Stimulated activated CD8-positive, alpha-beta memory T cell treated with anti-CD3 and anti-CD28 coated beads, Interleukin-12 subunit alpha, Interleukin-12 subunit beta, amount 100 ng/mL, for 24 hours (primary cell): ENCODE measurements around the gene UPP2.

Experiments
- DNase-seq: peaks from one replicate; pipeline ENCODE4 v3.0.0-alpha.2; 2020; ENCODE audit errors: extremely low read depth

The UPP2 gene

DNA sequence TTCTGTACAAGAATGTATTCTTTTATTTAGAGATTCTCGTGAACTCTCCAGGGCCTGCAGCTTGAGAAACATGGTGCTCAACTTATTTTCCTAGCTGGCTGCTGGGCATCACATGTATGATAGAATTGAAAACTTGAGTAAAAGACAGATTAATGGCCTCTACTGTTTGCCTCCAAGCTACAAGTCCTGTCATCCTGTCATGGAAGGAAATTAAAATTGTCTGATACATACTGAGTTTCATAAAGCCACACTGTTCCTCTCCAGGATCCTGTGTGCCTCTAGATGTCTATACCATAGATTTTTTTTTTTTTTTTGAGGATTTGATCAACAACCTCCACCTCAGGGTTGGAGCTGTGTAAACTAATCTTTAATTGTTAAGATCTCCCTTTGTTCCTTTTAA lies 38.5 kb downstream of the UPP2 start:
- DNase-seq: no peak

- no peak for DNase-seq
Observed at GRCh38 chr2:158142165-158142564, 40.5 kb downstream of the UPP2 start.

DNA sequence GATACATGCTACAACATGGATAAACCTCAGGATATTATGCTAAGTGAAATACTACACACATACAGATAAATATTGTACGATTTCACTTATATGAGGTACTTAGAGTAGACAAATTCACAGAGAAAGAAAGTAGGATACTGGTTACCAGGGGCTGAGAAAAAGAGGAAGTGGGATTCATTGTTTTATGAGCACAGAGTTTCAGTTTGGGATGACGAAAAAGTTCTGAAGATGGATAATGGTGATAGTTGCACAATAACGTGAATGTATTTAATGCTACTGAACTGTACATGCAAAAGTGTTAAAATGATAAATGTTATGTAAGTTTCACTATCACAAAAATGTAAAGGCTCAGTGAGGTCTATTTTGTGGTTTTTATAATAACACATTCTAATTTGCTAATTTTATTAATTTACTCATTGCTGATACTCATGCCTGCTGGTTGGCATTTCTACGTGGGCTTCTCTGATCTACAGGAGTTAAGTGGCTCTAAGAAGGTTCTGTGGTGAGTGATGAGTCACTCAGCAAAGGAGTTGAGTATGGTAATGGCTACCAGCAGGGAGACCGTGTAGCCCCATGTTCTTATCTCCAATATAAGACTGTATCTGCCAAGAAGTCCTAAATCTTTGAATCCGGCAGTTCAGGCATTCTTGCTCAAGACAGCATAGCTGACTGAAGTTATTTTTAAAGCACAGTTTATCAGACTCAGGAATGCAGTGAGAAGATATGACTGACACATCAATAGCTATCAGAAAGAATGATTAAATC lies 41.1 kb downstream of the UPP2 start:
- DNase-seq: no peak

- no peak for DNase-seq
Observed at GRCh38 chr2:158143703-158144360, 42.2 kb downstream of the UPP2 start.

- no peak for DNase-seq
Observed at GRCh38 chr2:158144914-158145625, 43.4 kb downstream of the UPP2 start.

- no peak for DNase-seq
Observed at GRCh38 chr2:158153270-158154015, 51.8 kb downstream of the UPP2 start.

DNA sequence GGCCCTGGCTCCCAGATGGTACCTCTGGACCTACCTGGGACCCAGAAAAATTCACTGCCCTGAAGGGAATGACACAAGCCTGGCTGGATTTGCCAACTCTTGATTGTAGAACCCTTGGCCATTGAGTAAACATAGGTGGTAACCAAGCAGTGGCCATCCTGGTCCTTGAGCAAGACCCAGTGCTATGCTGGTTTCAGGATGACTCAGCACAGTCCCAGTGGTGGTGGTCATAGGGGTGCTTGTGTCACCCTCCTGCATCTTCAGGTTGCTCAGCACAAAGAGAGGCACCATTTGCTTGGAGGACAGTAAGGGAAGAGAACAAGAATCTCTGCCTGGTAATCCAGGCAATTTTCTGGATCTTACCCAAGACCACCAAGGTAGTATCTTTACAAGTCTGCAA lies 52.9 kb downstream of the UPP2 start:
- DNase-seq: no peak

DNA sequence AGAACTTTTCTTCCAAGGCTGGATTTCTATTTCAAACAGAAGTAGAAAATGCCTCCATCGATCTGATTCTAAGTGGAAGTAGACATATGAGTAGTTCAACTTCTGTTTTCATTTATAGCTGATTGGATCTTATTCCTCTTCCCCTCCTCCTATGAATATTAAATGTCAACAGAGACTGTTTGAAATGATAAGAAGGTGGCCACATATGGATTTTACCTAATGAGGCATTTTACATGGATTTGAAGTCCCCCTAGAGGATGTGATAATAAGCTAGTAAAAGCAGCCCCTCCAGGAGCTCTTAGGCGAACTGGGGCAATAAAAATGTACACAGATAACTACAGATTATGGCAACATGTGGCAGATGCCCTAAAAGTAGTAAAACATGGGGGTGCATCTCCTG lies 71.0 kb downstream of the UPP2 start:
- DNase-seq: no peak

GRCh38 chr2:158174495-158174894 lies 72.8 kb downstream of the UPP2 start:
- DNase-seq: no peak

- DNase-seq: no peak
Observed at GRCh38 chr2:158174956-158175355, 73.3 kb downstream of the UPP2 start.

GRCh38 chr2:158178646-158179045 lies 77.0 kb downstream of the UPP2 start:
- DNase-seq: no peak

- no peak for DNase-seq
Observed at GRCh38 chr2:158179660-158180059, 78.0 kb downstream of the UPP2 start.

- DNase-seq: no peak
Observed at GRCh38 chr2:158181171-158181570, 79.5 kb downstream of the UPP2 start.

- no peak for DNase-seq
Observed at GRCh38 chr2:158182676-158183295, 81.1 kb downstream of the UPP2 start.

DNA sequence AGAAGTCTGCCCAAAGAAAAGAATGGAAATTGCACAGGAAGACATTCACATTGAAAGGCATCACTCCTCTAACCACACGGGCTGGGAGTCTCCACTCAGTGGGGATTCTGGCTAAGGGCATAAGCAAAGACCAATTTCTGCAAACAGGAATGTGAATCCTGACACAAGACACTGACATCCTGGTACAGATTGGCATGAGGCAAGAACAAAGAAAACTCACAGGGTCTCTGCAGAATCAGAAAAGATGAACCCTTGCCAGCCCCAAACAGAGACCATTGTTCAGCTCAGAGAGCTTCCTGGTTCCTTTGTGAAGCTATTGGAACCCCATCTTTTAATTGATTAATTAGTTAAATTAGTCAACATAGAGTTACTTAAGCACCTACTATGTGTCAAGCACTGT lies 82.3 kb downstream of the UPP2 start:
- no peak for DNase-seq

DNA sequence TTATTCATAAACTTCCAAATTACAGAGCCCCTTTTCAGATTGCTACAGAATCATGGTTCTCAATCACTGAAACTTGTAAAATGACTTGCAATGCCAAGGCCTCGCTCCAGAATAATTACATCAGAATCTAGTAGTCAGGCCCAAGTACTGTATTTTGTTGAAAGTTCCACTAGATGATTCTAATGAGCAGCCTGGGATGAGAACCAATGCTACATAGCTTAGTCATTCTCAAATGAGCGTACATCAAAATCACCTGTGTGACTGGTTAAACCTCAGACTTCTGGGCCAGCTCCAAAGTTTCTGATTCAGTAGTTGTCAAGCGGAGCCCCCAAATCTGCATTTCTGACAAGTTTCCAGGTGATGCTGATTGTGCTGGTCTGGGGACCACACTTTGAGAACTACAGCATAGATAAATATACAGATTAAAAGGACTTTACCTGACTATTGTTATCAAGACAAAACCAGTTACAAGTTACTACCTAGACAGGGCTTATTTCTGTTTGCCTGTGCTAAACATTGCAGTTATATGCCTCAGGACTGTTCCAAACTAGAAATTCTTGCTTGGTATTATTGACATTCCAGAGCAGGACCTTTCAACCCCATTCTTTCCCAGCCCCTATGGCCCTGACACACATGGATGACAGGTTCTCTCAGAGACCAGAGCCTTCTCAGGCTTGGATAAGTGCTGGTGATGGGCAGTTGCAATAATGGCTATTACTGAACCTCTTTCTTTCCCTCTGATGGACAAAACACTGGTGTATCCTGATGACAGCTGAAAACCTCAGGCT lies 83.1 kb downstream of the UPP2 start:
- no peak for DNase-seq
